IMR-90 (cell line): ENCODE data around the gene ASXL2. TPM values are rescaled to one million over a fixed set of nuclear protein-coding genes. Genes with fewer than 3 reads are reported as not detected.
A peak's percentile ranks its signal among the peaks of the same experiment; 100 is the strongest.

Experiments used
- ATAC-seq: fragments of 200-7000 bp; cut with Tn5 transposase; 2 replicates; pipeline ENCODE4 v1.9.1; 2020; ENCODE audit warnings: low read depth, mild to moderate bottlenecking, moderate library complexity
- BruUV-seq: library from RNA; stranded (reverse); fragments of 400-500 nt; replicated peaks from 2 replicates; lab custom pipeline; 2021; lab: Mats Ljungman, UMichigan
- CTCF ChIA-PET: fragments of 300-600 bp; formaldehyde crosslinking; extraction: SDS; loops from one replicate; lab custom pipeline; 2021; ENCODE audit warnings: antibody characterized with exemption; lab: Yijun Ruan, JAX
- POLR2A ChIA-PET: fragments of 300-600 bp; sonication (Branson Sonifier 250); formaldehyde crosslinking; loops from one replicate; lab custom pipeline; 2022; ENCODE audit warnings: antibody characterized with exemption; ENCODE audit not compliant: unreplicated experiment; lab: Charles Lee
- DNase-seq: peaks from one replicate; pipeline ENCODE4 v3.0.0; 2013
- H2AFZ ChIP-seq: replicated peaks from 2 replicates; pipeline ENCODE3; 2013; ENCODE audit warnings: low read length, mild to moderate bottlenecking; ENCODE audit not compliant: poor library complexity
- H2AK5ac ChIP-seq: 2 replicates; pipeline ENCODE4 v1.6.1; 2013; ENCODE audit warnings: low read depth, low read length, inconsistent platforms
- H2AK9ac ChIP-seq: replicated peaks from 2 replicates; pipeline ENCODE3; 2013; ENCODE audit warnings: mild to moderate bottlenecking, low read depth, low read length, moderate library complexity; ENCODE audit not compliant: poor library complexity
- H2BK120ac ChIP-seq: 2 replicates; pipeline ENCODE4 v1.6.1; 2013; ENCODE audit warnings: low read depth, low read length, inconsistent platforms
- H2BK15ac ChIP-seq: 3 replicates; pipeline ENCODE4 v1.6.1; 2013; ENCODE audit warnings: low read depth, low read length, inconsistent platforms
- H2BK20ac ChIP-seq: 2 replicates; pipeline ENCODE4 v1.6.1; 2013; ENCODE audit warnings: low read depth, mild to moderate bottlenecking, inconsistent platforms, low read length, moderate library complexity
- H2BK5ac ChIP-seq: 2 replicates; pipeline ENCODE4 v1.6.1; 2013; ENCODE audit warnings: mild to moderate bottlenecking, low read depth, low read length, inconsistent platforms; ENCODE audit not compliant: poor library complexity, severe bottlenecking
- H3K14ac ChIP-seq: replicated peaks from 2 replicates; pipeline ENCODE4 v1.6.1; 2013; ENCODE audit warnings: low read depth, low read length, inconsistent platforms
- H3K18ac ChIP-seq: 2 replicates; pipeline ENCODE4 v1.6.1; 2013; ENCODE audit warnings: low read depth, low read length, control low read depth
- H3K23ac ChIP-seq: 2 replicates; pipeline ENCODE4 v1.6.1; 2013; ENCODE audit warnings: low read depth, low read length, inconsistent platforms
- H3K27ac ChIP-seq: 2 replicates; pipeline ENCODE4 v1.5.1; 2013; ENCODE audit warnings: mild to moderate bottlenecking, control low read depth, low read length; ENCODE audit not compliant: insufficient read depth
- H3K27me3 ChIP-seq: 2 replicates; pipeline ENCODE4 v1.6.1; 2013; ENCODE audit warnings: low read length; ENCODE audit not compliant: control insufficient read depth, insufficient read depth
- H3K36me3 ChIP-seq: 2 replicates; pipeline ENCODE4 v1.6.1; 2013; ENCODE audit warnings: low read length, mixed read lengths; ENCODE audit not compliant: control insufficient read depth, insufficient read depth
- H3K4ac ChIP-seq: 2 replicates; pipeline ENCODE4 v1.6.1; 2013; ENCODE audit warnings: low read depth, low read length, inconsistent platforms
- H3K4me1 ChIP-seq: 2 replicates; pipeline ENCODE4 v1.6.1; 2013; ENCODE audit warnings: low read length, mixed read lengths; ENCODE audit not compliant: control insufficient read depth, insufficient read depth
- H3K4me2 ChIP-seq: 2 replicates; pipeline ENCODE4 v1.6.1; 2013; ENCODE audit warnings: low read depth, mild to moderate bottlenecking, control low read depth, low read length, moderate library complexity
- H3K4me3 ChIP-seq: 2 replicates; pipeline ENCODE4 v1.5.1; 2013; ENCODE audit warnings: low read depth, mild to moderate bottlenecking, control low read depth, low read length, moderate library complexity; ENCODE audit not compliant: insufficient read depth
- H3K56ac ChIP-seq: 2 replicates; pipeline ENCODE4 v1.6.1; 2013; ENCODE audit warnings: low read length, inconsistent platforms; ENCODE audit not compliant: insufficient read depth; ENCODE audit errors: extremely low read depth
- H3K79me1 ChIP-seq, 2 experiments: 2 replicates each; pipeline ENCODE4 v1.6.1; 2013; ENCODE audit warnings: low read length in 2 of 2, inconsistent platforms in 1 of 2, low read depth in 1 of 2
- H3K9ac ChIP-seq: 2 replicates; pipeline ENCODE4 v1.6.1; 2013; ENCODE audit warnings: low read depth, low read length, control low read depth
- H3K9me1 ChIP-seq: 2 replicates; pipeline ENCODE4 v1.6.1; 2013; ENCODE audit warnings: low read length, inconsistent platforms; ENCODE audit not compliant: insufficient read depth
- H3K9me3 ChIP-seq: 2 replicates; pipeline ENCODE4 v1.6.1; 2013; ENCODE audit warnings: low read length; ENCODE audit not compliant: control insufficient read depth, insufficient read depth
- H4K20me1 ChIP-seq: 2 replicates; pipeline ENCODE4 v1.6.1; 2013; ENCODE audit warnings: low read length, inconsistent platforms; ENCODE audit not compliant: insufficient read depth
- H4K5ac ChIP-seq: 2 replicates; pipeline ENCODE4 v1.6.1; 2013; ENCODE audit warnings: mild to moderate bottlenecking, low read depth, low read length, control low read depth
- H4K8ac ChIP-seq, 2 experiments: 2 replicates each; pipeline ENCODE4 v1.6.1; 2013; ENCODE audit warnings: low read depth in 2 of 2, low read length in 2 of 2, control low read depth in 1 of 2, inconsistent platforms in 1 of 2
- H4K91ac ChIP-seq: 2 replicates; pipeline ENCODE4 v1.6.1; 2013; ENCODE audit warnings: low read depth, low read length, inconsistent platforms; ENCODE audit not compliant: insufficient read depth
- BHLHE40 ChIP-seq: fragments of 150-350 bp; IDR thresholded peaks from 2 replicates; pipeline ENCODE4 v1.6.1; 2016; ENCODE audit warnings: mild to moderate bottlenecking, low read depth, low read length
- CEBPB ChIP-seq: IDR thresholded peaks from 2 replicates; pipeline ENCODE4 v1.6.1; 2012; ENCODE audit warnings: low read depth, low read length, improper control_type of control experiment
- CHD1 ChIP-seq: IDR thresholded peaks from 2 replicates; pipeline ENCODE4 v1.6.1; 2012; ENCODE audit warnings: low read depth, low read length, improper control_type of control experiment
- CTCF ChIP-seq: conservative IDR thresholded peaks from 2 replicates; pipeline ENCODE4 v1.5.1; 2012; ENCODE audit warnings: mild to moderate bottlenecking, low read depth, low read length, improper control_type of control experiment
- ELK1 ChIP-seq: fragments of 150-350 bp; IDR thresholded peaks from 2 replicates; pipeline ENCODE4 v1.6.1; 2016; ENCODE audit warnings: low read depth, mild to moderate bottlenecking, low read length, moderate library complexity, borderline replicate concordance
- FOS ChIP-seq: fragments of 150-350 bp; IDR thresholded peaks from 2 replicates; pipeline ENCODE4 v1.6.1; 2016; ENCODE audit warnings: low read depth, low read length
- MAFK ChIP-seq: IDR thresholded peaks from 2 replicates; pipeline ENCODE4 v1.6.1; 2012; ENCODE audit warnings: low read depth, low read length, improper control_type of control experiment
- MAZ ChIP-seq: IDR thresholded peaks from 2 replicates; pipeline ENCODE4 v1.6.1; 2012; ENCODE audit warnings: low read depth, mild to moderate bottlenecking, low read length, improper control_type of control experiment, moderate library complexity, borderline replicate concordance
- MXI1 ChIP-seq: IDR thresholded peaks from 2 replicates; pipeline ENCODE4 v1.6.1; 2012; ENCODE audit warnings: low read depth, mild to moderate bottlenecking, low read length, moderate library complexity, borderline replicate concordance
- NFE2L2 ChIP-seq: fragments of 150-350 bp; IDR thresholded peaks from 2 replicates; pipeline ENCODE4 v1.6.1; 2016; ENCODE audit warnings: low read depth, mild to moderate bottlenecking, low read length
- POLR2A ChIP-seq: IDR thresholded peaks from 2 replicates; pipeline ENCODE4 v1.6.1; 2012; ENCODE audit warnings: mild to moderate bottlenecking, low read depth, low read length
- RAD21 ChIP-seq: IDR thresholded peaks from 2 replicates; pipeline ENCODE4 v1.6.1; 2012; ENCODE audit warnings: low read length, improper control_type of control experiment
- RCOR1 ChIP-seq: IDR thresholded peaks from 2 replicates; pipeline ENCODE4 v1.6.1; 2012; ENCODE audit warnings: mild to moderate bottlenecking, low read length, improper control_type of control experiment; ENCODE audit not compliant: insufficient replicate concordance
- RFX5 ChIP-seq: IDR thresholded peaks from 2 replicates; pipeline ENCODE4 v1.8.0; 2012; ENCODE audit warnings: low read depth, mild to moderate bottlenecking, low read length, moderate library complexity
- SMC3 ChIP-seq: fragments of 150-350 bp; IDR thresholded peaks from 2 replicates; pipeline ENCODE4 v1.6.1; 2016; ENCODE audit warnings: low read depth, mild to moderate bottlenecking, antibody characterized with exemption, low read length, moderate library complexity
- USF2 ChIP-seq: fragments of 150-350 bp; IDR thresholded peaks from 2 replicates; pipeline ENCODE4 v1.6.1; 2017; ENCODE audit warnings: mild to moderate bottlenecking, antibody characterized with exemption, low read length, low read depth
- WGBS, 2 experiments: methylation state at CpG; one replicate each; pipeline versions ENCODE4 v1.1.5 to v1.1.7; 2013; ENCODE audit warnings: missing lambda C conversion rate in 2 of 2; ENCODE audit not compliant: insufficient read length in 1 of 2; ENCODE audit errors: extremely low coverage in 2 of 2; 5-methylcytosine and 5-hydroxymethylcytosine counted together
- dilution Hi-C: fragments of 300-500 bp; cut with HindIII; formaldehyde crosslinking; loops from one replicate; pipeline ENCODE4 v1.14.3; 2018; ENCODE audit warnings: low sequenced_read_pairs; ENCODE audit not compliant: unreplicated experiment
- in situ Hi-C: fragments of 300-500 bp; cut with MboI; formaldehyde crosslinking; loops from 3 replicates; pipeline ENCODE4 v1.14.3; 2019; ENCODE audit warnings: low sequenced_read_pairs, inconsistent platforms, mixed read lengths
- intact Hi-C: fragments of 100-400 bp; cut with micrococcal nuclease; formaldehyde crosslinking; loops from 2 replicates; pipeline ENCODE4 v1.10.0; 2022
- polyA plus RNA-seq, 3 experiments: library from polyadenylated mRNA; depleted of rRNA; stranded (reverse); fragments of >200 nt; gene quantifications; 2 replicates each; pipeline ENCODE4 v1.2.3, GENCODE V29; 2012; ENCODE audit warnings: low replicate concordance in 1 of 3
- total RNA-seq: library from RNA; depleted of rRNA; stranded (reverse); fragments of >200 nt; gene quantifications from 2 replicates; pipeline ENCODE4 v1.2.3, GENCODE V29; 2012

Gene ASXL2
- total and polyA plus RNA-seq, 2 of the 4 experiments (the other 2 are of a cell fraction) = 5.3 to 8.1 TPM

- peaks cover 10% of the 10 kb centered on the region; the same call in 1 of the 2 replicates for H4K20me1 ChIP-seq
- H3K14ac ChIP-seq = no peak overlapping the region
- dilution Hi-C loops = no loop called here
- no peak overlapping the region for H3K18ac ChIP-seq
- intact Hi-C loops = no loop called here
- WGBS, 2 experiments = no CpG with 5 or more reads among the region's 2 CpGs
- BruUV-seq = no TSS peak
- DNase-seq (peak; percentile 13), ATAC-seq (no peak)
- H2AK5ac ChIP-seq = no peak overlapping the region
- H3K56ac ChIP-seq = no peak overlapping the region
- H2BK15ac ChIP-seq = no peak overlapping the region
- no peak overlapping the region for H2AK9ac ChIP-seq
- no peak overlapping the region for H3K9ac ChIP-seq
- peaks cover 6% of the 10 kb centered on the region for H3K4me1 ChIP-seq
- H3K79me1 ChIP-seq = peaks cover 26 to 49% of the 10 kb centered on the region in 2 experiments
- no peak overlapping the region for H3K23ac ChIP-seq
- no peak overlapping the region for H4K8ac ChIP-seq
- H3K9me3 ChIP-seq = 0 out of 2 replicates have a peak, but pooled peaks cover 6% of the 10 kb centered on the region
- H2BK120ac ChIP-seq = no peak overlapping the region
- H4K5ac ChIP-seq = no peak overlapping the region
- no peak for TF ChIP-seq ELK1
- TF ChIP-seq BHLHE40 = no peak
- TF ChIP-seq RCOR1 = no peak
- no peak for TF ChIP-seq USF2
- no peak for TF ChIP-seq MAFK
- no peak for TF ChIP-seq FOS
- no peak for TF ChIP-seq SMC3
- no peak for TF ChIP-seq RAD21
- no peak for TF ChIP-seq MXI1
- no peak for TF ChIP-seq CTCF
- no peak for TF ChIP-seq MAZ
- no peak for TF ChIP-seq CEBPB
- TF ChIP-seq NFE2L2 = no peak
- no peak for TF ChIP-seq RFX5
- TF ChIP-seq POLR2A = no peak
- TF ChIP-seq CHD1 = no peak
- peaks cover 3% of the 10 kb centered on the region for H3K36me3 ChIP-seq
- no peak overlapping the region for H3K4ac ChIP-seq
- no peak overlapping the region for H2BK20ac ChIP-seq
- H3K9me1 ChIP-seq = peaks cover 5% of the 10 kb centered on the region; the same call in 1 of the 2 replicates
- H3K4me3 ChIP-seq = no peak overlapping the region
- no peak overlapping the region for H4K91ac ChIP-seq
- ChIA-PET POLR2A (no interaction called here), CTCF (no interaction called here)
- H3K27me3 ChIP-seq = no peaks in the 10 kb centered on the region
- H2AFZ ChIP-seq = no peak overlapping the region
- H3K4me2 ChIP-seq = no peak overlapping the region
- in situ Hi-C loops = no loop called here
- H3K27ac ChIP-seq = no peak overlapping the region
- no peak overlapping the region for H2BK5ac ChIP-seq
Observed at GRCh38 chr2:25833566-25833965, 44.7 kb downstream of the ASXL2 start.
